ENCODE data around the gene SURF6. TPM values are rescaled to one million over a fixed set of nuclear protein-coding genes. Genes with fewer than 3 reads are reported as not detected.

Gene SURF6
- total and polyA plus RNA-seq, 2 of the 8 experiments (the other 6 are each of a cell fraction or from before 2014, with no cell fraction given): 6.1 to 23.7 TPM

DNA sequence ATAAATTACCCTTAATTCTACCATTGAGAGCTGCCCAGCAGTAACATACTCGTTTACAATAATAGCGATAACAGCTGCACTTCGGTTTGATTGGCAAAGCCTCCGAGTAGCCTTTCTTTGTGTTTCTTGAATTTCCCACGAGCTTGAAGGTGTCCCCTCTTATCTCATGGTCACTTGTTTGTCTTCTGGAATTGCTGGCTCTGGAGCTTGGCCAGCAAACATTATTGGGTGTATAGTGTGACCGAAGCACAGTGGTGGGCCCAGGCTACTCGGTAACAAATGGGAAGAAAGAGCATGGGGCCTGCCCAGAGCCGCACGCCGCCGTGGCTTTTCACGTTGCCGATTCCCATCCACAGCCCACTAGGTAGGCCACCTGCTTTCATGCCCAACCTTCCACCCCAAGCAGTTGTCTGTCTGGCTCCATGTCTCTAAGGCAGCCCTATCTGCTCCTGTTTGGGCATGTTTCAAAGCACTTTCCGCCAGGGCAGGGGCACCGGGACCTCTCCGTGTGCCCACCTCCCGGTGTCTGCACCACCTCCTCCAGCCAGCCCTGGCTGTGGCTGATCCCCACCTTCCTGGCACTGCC, 48.8 kb upstream of the SURF6 start (continued):
- TF ChIP-seq, protein P1, sequence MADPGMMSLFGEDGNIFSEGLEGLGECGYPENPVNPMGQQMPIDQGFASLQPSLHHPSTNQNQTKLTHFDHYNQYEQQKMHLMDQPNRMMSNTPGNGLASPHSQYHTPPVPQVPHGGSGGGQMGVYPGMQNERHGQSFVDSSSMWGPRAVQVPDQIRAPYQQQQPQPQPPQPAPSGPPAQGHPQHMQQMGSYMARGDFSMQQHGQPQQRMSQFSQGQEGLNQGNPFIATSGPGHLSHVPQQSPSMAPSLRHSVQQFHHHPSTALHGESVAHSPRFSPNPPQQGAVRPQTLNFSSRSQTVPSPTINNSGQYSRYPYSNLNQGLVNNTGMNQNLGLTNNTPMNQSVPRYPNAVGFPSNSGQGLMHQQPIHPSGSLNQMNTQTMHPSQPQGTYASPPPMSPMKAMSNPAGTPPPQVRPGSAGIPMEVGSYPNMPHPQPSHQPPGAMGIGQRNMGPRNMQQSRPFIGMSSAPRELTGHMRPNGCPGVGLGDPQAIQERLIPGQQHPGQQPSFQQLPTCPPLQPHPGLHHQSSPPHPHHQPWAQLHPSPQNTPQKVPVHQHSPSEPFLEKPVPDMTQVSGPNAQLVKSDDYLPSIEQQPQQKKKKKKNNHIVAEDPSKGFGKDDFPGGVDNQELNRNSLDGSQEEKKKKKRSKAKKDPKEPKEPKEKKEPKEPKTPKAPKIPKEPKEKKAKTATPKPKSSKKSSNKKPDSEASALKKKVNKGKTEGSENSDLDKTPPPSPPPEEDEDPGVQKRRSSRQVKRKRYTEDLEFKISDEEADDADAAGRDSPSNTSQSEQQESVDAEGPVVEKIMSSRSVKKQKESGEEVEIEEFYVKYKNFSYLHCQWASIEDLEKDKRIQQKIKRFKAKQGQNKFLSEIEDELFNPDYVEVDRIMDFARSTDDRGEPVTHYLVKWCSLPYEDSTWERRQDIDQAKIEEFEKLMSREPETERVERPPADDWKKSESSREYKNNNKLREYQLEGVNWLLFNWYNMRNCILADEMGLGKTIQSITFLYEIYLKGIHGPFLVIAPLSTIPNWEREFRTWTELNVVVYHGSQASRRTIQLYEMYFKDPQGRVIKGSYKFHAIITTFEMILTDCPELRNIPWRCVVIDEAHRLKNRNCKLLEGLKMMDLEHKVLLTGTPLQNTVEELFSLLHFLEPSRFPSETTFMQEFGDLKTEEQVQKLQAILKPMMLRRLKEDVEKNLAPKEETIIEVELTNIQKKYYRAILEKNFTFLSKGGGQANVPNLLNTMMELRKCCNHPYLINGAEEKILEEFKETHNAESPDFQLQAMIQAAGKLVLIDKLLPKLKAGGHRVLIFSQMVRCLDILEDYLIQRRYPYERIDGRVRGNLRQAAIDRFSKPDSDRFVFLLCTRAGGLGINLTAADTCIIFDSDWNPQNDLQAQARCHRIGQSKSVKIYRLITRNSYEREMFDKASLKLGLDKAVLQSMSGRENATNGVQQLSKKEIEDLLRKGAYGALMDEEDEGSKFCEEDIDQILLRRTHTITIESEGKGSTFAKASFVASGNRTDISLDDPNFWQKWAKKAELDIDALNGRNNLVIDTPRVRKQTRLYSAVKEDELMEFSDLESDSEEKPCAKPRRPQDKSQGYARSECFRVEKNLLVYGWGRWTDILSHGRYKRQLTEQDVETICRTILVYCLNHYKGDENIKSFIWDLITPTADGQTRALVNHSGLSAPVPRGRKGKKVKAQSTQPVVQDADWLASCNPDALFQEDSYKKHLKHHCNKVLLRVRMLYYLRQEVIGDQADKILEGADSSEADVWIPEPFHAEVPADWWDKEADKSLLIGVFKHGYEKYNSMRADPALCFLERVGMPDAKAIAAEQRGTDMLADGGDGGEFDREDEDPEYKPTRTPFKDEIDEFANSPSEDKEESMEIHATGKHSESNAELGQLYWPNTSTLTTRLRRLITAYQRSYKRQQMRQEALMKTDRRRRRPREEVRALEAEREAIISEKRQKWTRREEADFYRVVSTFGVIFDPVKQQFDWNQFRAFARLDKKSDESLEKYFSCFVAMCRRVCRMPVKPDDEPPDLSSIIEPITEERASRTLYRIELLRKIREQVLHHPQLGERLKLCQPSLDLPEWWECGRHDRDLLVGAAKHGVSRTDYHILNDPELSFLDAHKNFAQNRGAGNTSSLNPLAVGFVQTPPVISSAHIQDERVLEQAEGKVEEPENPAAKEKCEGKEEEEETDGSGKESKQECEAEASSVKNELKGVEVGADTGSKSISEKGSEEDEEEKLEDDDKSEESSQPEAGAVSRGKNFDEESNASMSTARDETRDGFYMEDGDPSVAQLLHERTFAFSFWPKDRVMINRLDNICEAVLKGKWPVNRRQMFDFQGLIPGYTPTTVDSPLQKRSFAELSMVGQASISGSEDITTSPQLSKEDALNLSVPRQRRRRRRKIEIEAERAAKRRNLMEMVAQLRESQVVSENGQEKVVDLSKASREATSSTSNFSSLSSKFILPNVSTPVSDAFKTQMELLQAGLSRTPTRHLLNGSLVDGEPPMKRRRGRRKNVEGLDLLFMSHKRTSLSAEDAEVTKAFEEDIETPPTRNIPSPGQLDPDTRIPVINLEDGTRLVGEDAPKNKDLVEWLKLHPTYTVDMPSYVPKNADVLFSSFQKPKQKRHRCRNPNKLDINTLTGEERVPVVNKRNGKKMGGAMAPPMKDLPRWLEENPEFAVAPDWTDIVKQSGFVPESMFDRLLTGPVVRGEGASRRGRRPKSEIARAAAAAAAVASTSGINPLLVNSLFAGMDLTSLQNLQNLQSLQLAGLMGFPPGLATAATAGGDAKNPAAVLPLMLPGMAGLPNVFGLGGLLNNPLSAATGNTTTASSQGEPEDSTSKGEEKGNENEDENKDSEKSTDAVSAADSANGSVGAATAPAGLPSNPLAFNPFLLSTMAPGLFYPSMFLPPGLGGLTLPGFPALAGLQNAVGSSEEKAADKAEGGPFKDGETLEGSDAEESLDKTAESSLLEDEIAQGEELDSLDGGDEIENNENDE (IDR thresholded peaks at IDR 0.05; ENCODE audit: insufficient replicate concordance, low read length): no peak
- no peak for TF ChIP-seq CTCF (IDR thresholded peaks at IDR 0.05; ENCODE audit: control extremely low read depth in 1 of 3, insufficient read depth in 1 of 3, low read depth in 1 of 3, low read length in 3 of 3)
- TF ChIP-seq BACH1 (IDR thresholded peaks at IDR 0.05; ENCODE audit: low read length): no peak
- TF ChIP-seq GABPA (IDR thresholded peaks at IDR 0.05; ENCODE audit: borderline replicate concordance, insufficient read depth, low read length): no peak
- TF ChIP-seq GTF2F1 (IDR thresholded peaks at IDR 0.05; ENCODE audit: borderline replicate concordance, low read depth, low read length): no peak
- TF ChIP-seq POU5F1 (IDR thresholded peaks at IDR 0.05; ENCODE audit: low read depth, low read length): no peak
